Choroid plexus epithelial cell (primary cell): ENCODE measurements around the gene CD276.
"Not testable (repeated sequence)": the region's sequence is repeated elsewhere in the genome, so short reads cannot be mapped to it uniquely, and the experiment has no call there.

ENCODE experiments used
- DNase-seq: peaks from one replicate; pipeline ENCODE4 v3.0.0-alpha.2; 2010; ENCODE audit warnings: low read depth
- H3K4me3 ChIP-seq: 2 replicates; pipeline ENCODE4 v1.5.1; 2011; ENCODE audit warnings: low read depth, mild to moderate bottlenecking, control low read depth, low read length, moderate library complexity
- CTCF ChIP-seq: conservative IDR thresholded peaks from 2 replicates; pipeline ENCODE4 v1.5.1; 2011; ENCODE audit warnings: low read depth, mild to moderate bottlenecking, control low read depth, inconsistent platforms, low read length, moderate library complexity

CD276 gene

GRCh38 chr15:73683777-73684580 is at the start of gene CD276:
Gene CD276 (plus strand): TSS chr15:73684383. CDS start chr15:73699640, 15,257 bp downstream.
- no peak for TF ChIP-seq CTCF
- H3K4me3 ChIP-seq = peak within 1 kb of the TSS; percentile 78
- peak; percentile 63 for DNase-seq

- DNase-seq = no peak
- no peak for TF ChIP-seq CTCF
- no peak overlapping the region for H3K4me3 ChIP-seq
Observed at GRCh38 chr15:73637527-73637926, 46.7 kb upstream of the CD276 start.

GRCh38 chr15:73639464-73639863 is 44.7 kb upstream of the CD276 start:
- H3K4me3 ChIP-seq = not testable (repeated sequence)
- peak; percentile 72 for DNase-seq

- DNase-seq = peak; percentile 36
- TF ChIP-seq CTCF = no peak
Observed at GRCh38 chr15:73647259-73648013, 36.7 kb upstream of the CD276 start.

GRCh38 chr15:73648014-73648295 is 36.2 kb upstream of the CD276 start:
- H3K4me3 ChIP-seq = no peak overlapping the region
- TF ChIP-seq CTCF = no peak
- DNase-seq = no peak

More at GRCh38 chr15:73647259-73648013, 36.7 kb upstream of the CD276 start:
- no peak overlapping the region for H3K4me3 ChIP-seq

- no peak overlapping the region for H3K4me3 ChIP-seq
- TF ChIP-seq CTCF = no peak
- DNase-seq = peak; percentile 86
Observed at GRCh38 chr15:73650416-73651126, 33.6 kb upstream of the CD276 start.

GRCh38 chr15:73654659-73655058 is 29.5 kb upstream of the CD276 start:
- H3K4me3 ChIP-seq = no peak overlapping the region
- no peak for TF ChIP-seq CTCF
- DNase-seq = no peak
